ENCODE results near the gene CTDSPL.
"Not testable (repeated sequence)": the region's sequence is repeated elsewhere in the genome, so short reads cannot be mapped to it uniquely, and the experiment has no call there.

The CTDSPL gene

DNA sequence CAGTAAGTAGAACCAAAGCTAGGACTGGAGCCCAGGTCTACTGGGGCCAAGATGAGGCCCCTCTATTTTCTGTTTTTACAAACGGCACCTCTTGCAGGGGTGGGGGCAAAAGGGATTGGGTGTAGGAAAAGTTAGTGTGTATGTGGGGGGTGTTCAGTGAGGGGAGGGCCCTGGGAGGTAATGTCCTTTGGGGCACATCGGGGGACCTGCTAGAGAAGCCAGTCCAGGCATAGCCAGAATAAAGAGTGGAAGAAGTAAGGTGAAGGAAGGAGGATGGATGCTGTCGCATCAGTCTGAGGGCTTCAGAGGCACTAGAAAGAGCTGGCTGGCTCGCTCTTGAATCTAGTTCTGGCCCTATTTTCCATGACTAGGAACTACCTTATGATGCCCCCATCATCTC is 165.2 kb downstream of the CTDSPL start:
- no peak for DNase-seq

DNA sequence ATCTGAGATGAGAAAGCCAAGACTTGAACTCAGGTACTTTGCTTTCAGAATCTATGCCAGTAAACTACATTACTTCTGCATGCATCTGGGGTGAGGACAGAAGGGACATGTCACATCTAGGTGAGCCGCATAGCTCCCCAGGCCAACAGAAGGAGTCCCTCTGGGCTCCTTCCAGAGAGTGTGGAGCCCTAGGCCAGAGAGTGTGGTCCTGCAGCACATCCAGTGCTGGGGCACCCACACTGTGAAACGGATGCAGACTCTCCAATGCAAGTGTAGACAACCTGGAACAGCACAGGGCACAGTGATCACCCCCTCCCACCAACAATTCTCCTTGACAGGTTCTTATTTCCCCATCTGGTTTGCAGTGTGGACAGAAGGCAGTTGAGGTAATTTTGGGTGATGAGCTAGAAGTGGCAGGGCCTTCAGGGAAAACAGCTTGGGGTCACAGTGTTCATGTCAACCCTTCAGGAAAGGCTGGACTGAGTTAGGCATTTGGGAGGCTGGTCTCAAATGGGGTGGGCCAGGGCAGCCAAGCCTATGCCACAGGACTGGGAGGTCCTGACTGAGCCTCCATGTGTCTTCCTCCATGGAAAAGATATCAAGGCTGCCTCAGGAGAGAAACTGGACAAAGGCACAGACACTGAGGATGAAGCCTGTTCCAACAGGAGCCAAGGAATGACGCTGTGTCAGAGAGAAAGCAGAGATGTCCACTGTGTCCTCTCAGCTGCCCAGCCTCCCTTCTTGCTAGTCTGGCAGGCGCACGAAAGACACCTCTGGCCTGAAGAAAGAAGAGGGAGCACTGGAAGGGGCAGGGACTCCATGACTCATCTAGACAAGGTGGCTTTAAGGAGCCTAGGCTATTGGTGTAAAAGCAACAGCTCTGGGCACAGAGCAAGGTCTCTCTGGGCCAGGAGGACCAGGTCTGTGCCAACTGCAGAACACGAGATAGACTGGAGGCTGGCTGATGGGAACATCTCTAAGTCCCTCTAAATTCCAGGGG is 166.1 kb downstream of the CTDSPL start:
- no peak for DNase-seq

GRCh38 chr3:38028621-38029361 is 167.1 kb downstream of the CTDSPL start:
- DNase-seq = no peak

DNA sequence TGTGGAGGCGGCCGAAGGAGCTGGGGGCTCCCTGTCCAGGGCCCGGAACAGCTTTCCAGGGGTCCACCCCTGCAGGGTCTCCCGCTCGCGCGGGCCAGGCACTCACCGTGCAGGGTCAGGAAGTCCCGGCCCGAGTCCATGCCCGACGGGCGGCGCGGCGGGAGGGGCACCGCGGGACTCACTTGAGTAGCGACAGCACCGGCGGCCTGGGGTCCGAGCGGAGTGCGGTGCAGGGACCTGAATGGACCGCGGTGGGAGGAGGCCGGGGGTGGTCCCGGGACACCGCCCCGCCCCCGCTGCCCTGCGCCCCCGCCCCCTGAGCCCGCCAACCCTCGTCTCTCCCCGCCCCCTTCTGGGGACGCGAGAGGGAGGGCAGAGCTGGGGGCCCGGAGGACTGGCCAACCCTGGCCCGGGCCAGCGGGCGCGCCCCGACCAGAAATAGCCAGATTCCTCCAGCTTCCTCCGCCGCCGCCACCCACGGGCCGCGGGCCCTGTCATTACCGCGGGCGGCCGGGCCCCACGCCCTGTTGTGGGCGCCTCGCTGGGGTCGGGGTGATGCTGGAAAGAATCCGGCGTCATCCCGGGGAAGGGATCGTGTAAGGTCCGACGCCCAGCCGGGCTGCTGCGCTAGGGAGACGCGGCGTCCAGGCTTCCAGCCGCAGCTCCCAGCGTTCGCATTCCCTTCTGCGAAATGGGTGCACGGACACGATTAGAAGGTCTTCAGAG is 167.9 kb downstream of the CTDSPL start, which contains the start of gene PLCD1:
TSS of gene PLCD1 (minus strand) at position 243 of the 726 bp plus-strand sequence. CDS start at position 140, 103 bp downstream.
- no peak for DNase-seq

GRCh38 chr3:38030126-38031021 is 168.7 kb downstream of the CTDSPL start:
- no peak for DNase-seq

- no peak for DNase-seq
These were observed 169.6 kb downstream of the CTDSPL start for GRCh38 chr3:38031022-38031994.

DNA sequence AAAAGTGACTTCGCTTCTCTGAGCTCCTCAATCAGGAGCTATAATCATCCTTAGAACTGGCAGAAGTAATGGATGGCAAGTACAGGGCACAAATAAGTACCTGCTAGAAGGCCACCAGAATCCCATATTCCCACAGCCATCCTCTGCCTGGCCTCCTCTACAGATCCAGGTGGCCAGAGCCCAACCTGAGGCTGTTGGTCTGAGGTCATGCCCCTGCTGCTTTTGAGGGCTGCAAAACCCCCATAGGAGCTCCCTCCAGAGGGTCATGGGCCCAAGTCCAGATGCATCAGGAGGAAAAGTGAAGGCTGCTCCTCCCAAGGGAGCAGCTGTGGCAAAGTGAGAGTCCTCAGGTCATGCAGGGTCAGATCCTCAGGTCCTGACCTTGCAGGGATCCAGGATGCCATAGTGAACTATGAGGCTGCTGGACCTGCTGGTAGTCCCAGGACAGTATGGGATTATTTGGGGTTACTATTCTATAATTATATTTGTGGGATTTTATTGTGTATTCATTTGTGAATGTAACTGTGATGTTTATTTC is 170.7 kb downstream of the CTDSPL start:
- no peak for DNase-seq

DNA sequence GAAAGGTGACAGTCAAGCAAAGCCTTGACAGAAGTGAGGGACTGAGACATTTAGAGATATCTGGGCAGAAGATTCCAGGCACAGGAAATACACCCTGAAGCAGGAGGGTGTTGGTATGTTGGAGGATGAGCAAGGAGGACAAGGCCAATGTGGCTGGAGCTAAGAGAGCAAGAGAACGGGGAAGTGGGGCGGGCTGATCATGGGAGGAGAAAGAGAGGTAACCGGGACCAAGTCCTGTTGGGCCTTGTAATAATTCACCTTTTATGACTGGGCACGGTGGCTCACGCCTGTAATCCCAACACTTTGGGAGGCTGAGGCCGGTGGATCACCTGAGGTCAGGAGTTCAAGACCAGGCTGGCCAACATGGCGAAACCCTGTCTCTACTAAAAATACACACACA is 171.9 kb downstream of the CTDSPL start:
- DNase-seq = not testable (repeated sequence)
